Hepatocyte (in vitro differentiated cells): Measurements from ENCODE around the gene ZNF394. TPM values are rescaled to one million over a fixed set of nuclear protein-coding genes. Genes with fewer than 3 reads are reported as not detected.

Experiments
- DNase-seq: peaks from one replicate; pipeline ENCODE4 v3.0.0-alpha.2; 2016; ENCODE audit warnings: low spot score
- H2AFZ ChIP-seq: fragments of 200-600 bp; sonication (generic); 2 replicates; pipeline ENCODE4 v1.6.0; 2016; ENCODE audit warnings: antibody characterized with exemption, mild to moderate bottlenecking
- H3K27ac ChIP-seq: fragments of 200-600 bp; sonication (generic); 2 replicates; pipeline ENCODE4 v1.5.1; 2016; ENCODE audit warnings: mild to moderate bottlenecking
- H3K27me3 ChIP-seq: fragments of 200-600 bp; sonication (generic); 2 replicates; pipeline ENCODE4 v1.6.1; 2016
- H3K36me3 ChIP-seq: fragments of 200-600 bp; sonication (generic); replicated peaks from 2 replicates; pipeline ENCODE4 v1.5.1; 2016; ENCODE audit warnings: low read depth; ENCODE audit not compliant: insufficient read depth
- H3K4me1 ChIP-seq: fragments of 200-600 bp; sonication (generic); 2 replicates; pipeline ENCODE4 v1.5.1; 2016; ENCODE audit warnings: mild to moderate bottlenecking, moderate library complexity; ENCODE audit not compliant: insufficient read depth
- H3K4me2 ChIP-seq: fragments of 200-600 bp; sonication (generic); 2 replicates; pipeline ENCODE4 v1.6.0; 2016
- H3K4me3 ChIP-seq: fragments of 200-600 bp; sonication (generic); 2 replicates; pipeline ENCODE4 v1.5.1; 2016; ENCODE audit warnings: mild to moderate bottlenecking
- H3K79me2 ChIP-seq: fragments of 200-600 bp; sonication (generic); 2 replicates; pipeline ENCODE4 v1.6.0; 2017; ENCODE audit warnings: mild to moderate bottlenecking
- H3K9me2 ChIP-seq: fragments of 200-600 bp; sonication (generic); replicated peaks from 2 replicates; pipeline ENCODE4 v1.6.0; 2017; ENCODE audit warnings: mild to moderate bottlenecking; ENCODE audit not compliant: insufficient read depth
- H3K9me3 ChIP-seq: fragments of 200-600 bp; sonication (generic); 2 replicates; pipeline ENCODE4 v1.5.1; 2016; ENCODE audit warnings: low read depth, mild to moderate bottlenecking
- H4K20me1 ChIP-seq: fragments of 200-600 bp; sonication (generic); 2 replicates; pipeline ENCODE4 v1.6.0; 2016; ENCODE audit warnings: mild to moderate bottlenecking; ENCODE audit not compliant: insufficient read depth, poor library complexity, severe bottlenecking
- EZH2 ChIP-seq: fragments of 200-600 bp; sonication (generic); IDR thresholded peaks from 2 replicates; pipeline ENCODE4 v1.6.1; 2016; ENCODE audit warnings: antibody characterized with exemption, mild to moderate bottlenecking, borderline replicate concordance
- EZH2phosphoT487 ChIP-seq: fragments of 200-600 bp; sonication (generic); IDR thresholded peaks from one replicate; pipeline ENCODE4 v1.6.1; 2018; ENCODE audit warnings: antibody characterized with exemption, mild to moderate bottlenecking, low read depth, moderate library complexity; ENCODE audit not compliant: unreplicated experiment, severe bottlenecking
- WGBS: methylation state at CpG from one replicate; pipeline ENCODE4 v1.1.6; 2016; ENCODE audit warnings: low lambda C conversion rate; ENCODE audit errors: missing lambda C conversion rate; 5-methylcytosine and 5-hydroxymethylcytosine counted together
- polyA plus RNA-seq: library from polyadenylated mRNA; unstranded; fragments of >200 nt; fragmentation: Nextera tagmentation; extraction: Ambion mirVana; gene quantifications from 2 replicates; pipeline ENCODE4 v1.2.1, GENCODE V29; 2016
- total RNA-seq: library from RNA; depleted of rRNA; stranded (reverse); fragments of >200 nt; gene quantifications from 2 replicates; pipeline ENCODE4 v1.2.3, GENCODE V29; 2014
- TF ChIP-seq, protein P1 (sequence below): fragments of 200-600 bp; sonication (generic); IDR thresholded peaks from 2 replicates; pipeline ENCODE4 v1.5.1; 2016; ENCODE audit warnings: antibody characterized with exemption, mild to moderate bottlenecking; ENCODE audit not compliant: poor library complexity

The ZNF394 gene
- total and polyA plus RNA-seq, 2 experiments from 2014 or later, result 18.4 to 19.4 TPM

- Histone ChIP-seq H3K4me3 (peak overlapping the region; percentile 41), H3K36me3 (no peaks in the 10 kb centered on the region), H3K9me2 (no peaks in the 10 kb centered on the region), H3K4me1 (peaks cover 14% of the 10 kb centered on the region), H3K27me3 (no peaks in the 10 kb centered on the region), H3K27ac (peak overlapping the region; percentile 93), H3K4me2 (peak overlapping the region; percentile 90), H4K20me1 (peaks cover 23% of the 10 kb centered on the region), H2AFZ (peak overlapping the region; percentile 16), H3K79me2 (peaks cover 58% of the 10 kb centered on the region), H3K9me3 (peaks cover 1% of the 10 kb centered on the region)
- TF ChIP-seq, protein P1, sequence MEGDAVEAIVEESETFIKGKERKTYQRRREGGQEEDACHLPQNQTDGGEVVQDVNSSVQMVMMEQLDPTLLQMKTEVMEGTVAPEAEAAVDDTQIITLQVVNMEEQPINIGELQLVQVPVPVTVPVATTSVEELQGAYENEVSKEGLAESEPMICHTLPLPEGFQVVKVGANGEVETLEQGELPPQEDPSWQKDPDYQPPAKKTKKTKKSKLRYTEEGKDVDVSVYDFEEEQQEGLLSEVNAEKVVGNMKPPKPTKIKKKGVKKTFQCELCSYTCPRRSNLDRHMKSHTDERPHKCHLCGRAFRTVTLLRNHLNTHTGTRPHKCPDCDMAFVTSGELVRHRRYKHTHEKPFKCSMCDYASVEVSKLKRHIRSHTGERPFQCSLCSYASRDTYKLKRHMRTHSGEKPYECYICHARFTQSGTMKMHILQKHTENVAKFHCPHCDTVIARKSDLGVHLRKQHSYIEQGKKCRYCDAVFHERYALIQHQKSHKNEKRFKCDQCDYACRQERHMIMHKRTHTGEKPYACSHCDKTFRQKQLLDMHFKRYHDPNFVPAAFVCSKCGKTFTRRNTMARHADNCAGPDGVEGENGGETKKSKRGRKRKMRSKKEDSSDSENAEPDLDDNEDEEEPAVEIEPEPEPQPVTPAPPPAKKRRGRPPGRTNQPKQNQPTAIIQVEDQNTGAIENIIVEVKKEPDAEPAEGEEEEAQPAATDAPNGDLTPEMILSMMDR, result no peak
- no peak for TF ChIP-seq EZH2phosphoT487
- TF ChIP-seq EZH2, result no peak
- no peak for DNase-seq
- 3% methylated on average over 14 of the region's 14 CpGs for WGBS
These were observed 735 bp downstream of the ZNF394 start for GRCh38 chr7:99499371-99499720.

DNA sequence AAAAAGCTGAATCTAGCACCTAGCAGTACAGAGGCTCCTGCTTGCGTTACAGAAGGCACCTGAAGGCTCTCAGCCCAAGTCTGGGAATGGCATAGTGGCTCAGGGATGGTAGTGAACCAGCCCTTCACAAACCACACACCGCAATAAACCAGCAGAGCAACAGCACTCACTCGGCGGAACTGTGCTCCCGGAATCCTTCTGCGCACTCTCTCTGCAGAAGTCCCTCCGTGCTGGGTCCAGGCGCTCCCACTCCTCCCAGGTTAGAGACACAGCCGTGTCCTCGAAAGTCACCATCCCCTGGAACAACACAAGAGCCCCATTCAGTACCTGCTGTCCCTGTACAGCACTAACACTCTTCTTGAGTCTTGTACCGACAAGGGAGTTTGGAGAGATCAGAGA lies 1.5 kb downstream of the ZNF394 start:
- Histone ChIP-seq H3K27ac (peak overlapping the region; percentile 93), H3K4me1 (peaks cover 14% of the 10 kb centered on the region), H3K4me3 (peak overlapping the region; percentile 41), H3K79me2 (peaks cover 63% of the 10 kb centered on the region), H4K20me1 (peaks cover 23% of the 10 kb centered on the region), H3K9me2 (no peaks in the 10 kb centered on the region), H3K4me2 (peak overlapping the region; percentile 90), H3K9me3 (peaks cover 9% of the 10 kb centered on the region), H3K27me3 (no peaks in the 10 kb centered on the region), H2AFZ (no peak overlapping the region), H3K36me3 (peaks cover 7% of the 10 kb centered on the region)
- WGBS, result 67% methylated on average over 11 of the region's 11 CpGs
- DNase-seq, result peak; percentile 8
- TF ChIP-seq EZH2 (no peak), EZH2phosphoT487 (no peak)
- TF ChIP-seq, protein P1, result no peak

- Histone ChIP-seq H3K4me1 (peaks cover 14% of the 10 kb centered on the region), H3K9me2 (no peaks in the 10 kb centered on the region), H3K4me2 (peak overlapping the region; percentile 90), H3K36me3 (peaks cover 13% of the 10 kb centered on the region), H3K27ac (no peak overlapping the region), H3K27me3 (no peaks in the 10 kb centered on the region), H3K79me2 (peaks cover 69% of the 10 kb centered on the region), H3K9me3 (peaks cover 13% of the 10 kb centered on the region), H3K4me3 (peak overlapping the region; percentile 41), H2AFZ (no peak overlapping the region), H4K20me1 (peaks cover 23% of the 10 kb centered on the region)
- no peak for DNase-seq
- WGBS, result 90% methylated on average over 6 of the region's 6 CpGs
- TF ChIP-seq EZH2phosphoT487 (no peak), EZH2 (no peak)
- TF ChIP-seq, protein P1, result no peak
These were observed 2.1 kb downstream of the ZNF394 start for GRCh38 chr7:99497766-99498545.
